HuH-7 (cell line): ENCODE data around the gene KSR2.

Experiments used
- DNase-seq: peaks from one replicate; pipeline ENCODE4 v3.0.0; 2011; ENCODE audit warnings: low spot score

The KSR2 gene

GRCh38 chr12:117404203-117404853, 564.5 kb downstream of the KSR2 start:
- DNase-seq = no peak

- no peak for DNase-seq
Measured at GRCh38 chr12:117403586-117404139, 565.1 kb downstream of the KSR2 start.
